GM21390 (cell line): ENCODE data around the gene RASA1.

Experiments used
- ATAC-seq: cut with Tn5 transposase; IDR thresholded peaks from one replicate; pipeline ENCODE4 v1.9.1; 2021; ENCODE audit not compliant: unreplicated experiment

The RASA1 gene

DNA sequence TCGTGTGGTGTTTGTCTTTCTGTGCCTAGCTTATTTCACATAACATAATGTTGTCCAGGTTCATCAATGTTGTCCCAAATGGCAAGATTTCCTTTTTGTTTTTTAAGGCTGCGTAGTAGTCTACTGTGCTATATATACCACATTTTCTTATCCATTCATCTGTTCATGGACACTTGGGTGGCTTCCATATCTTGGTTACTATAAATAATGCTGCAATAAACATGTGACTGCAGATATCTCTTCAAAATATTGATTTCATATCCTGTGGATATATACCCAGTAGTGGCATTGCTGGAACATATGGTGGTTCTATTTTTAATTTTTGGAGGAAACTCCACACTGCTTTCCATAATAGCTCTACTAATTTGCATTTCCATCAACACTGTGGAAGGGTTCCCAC, 170.5 kb downstream of the RASA1 start:
- ATAC-seq, result no peak
